Right renal pelvis (tissue), 4 donors: ENCODE results near the gene CNIH3. TPM values are rescaled to one million over a fixed set of nuclear protein-coding genes. Genes with fewer than 3 reads are reported as not detected.

Experiments used
- DNase-seq, 4 donors: peaks; one replicate each; pipeline ENCODE4 v3.0.0-alpha.2; 2013; ENCODE audit warnings: low read depth in 4 of 4, low spot score in 3 of 4, missing footprints in 1 of 4
- polyA plus RNA-seq, 4 donors: library from polyadenylated mRNA; unstranded; fragments of 120-200 nt; gene quantifications; one replicate each; pipeline ENCODE4 v1.2.1, GENCODE V29; 2013; ENCODE audit not compliant: insufficient read length in 4 of 4

CNIH3 gene
- polyA plus RNA-seq, 4 donors, result 9.5 to 11.1 (median 10.7) TPM

DNA sequence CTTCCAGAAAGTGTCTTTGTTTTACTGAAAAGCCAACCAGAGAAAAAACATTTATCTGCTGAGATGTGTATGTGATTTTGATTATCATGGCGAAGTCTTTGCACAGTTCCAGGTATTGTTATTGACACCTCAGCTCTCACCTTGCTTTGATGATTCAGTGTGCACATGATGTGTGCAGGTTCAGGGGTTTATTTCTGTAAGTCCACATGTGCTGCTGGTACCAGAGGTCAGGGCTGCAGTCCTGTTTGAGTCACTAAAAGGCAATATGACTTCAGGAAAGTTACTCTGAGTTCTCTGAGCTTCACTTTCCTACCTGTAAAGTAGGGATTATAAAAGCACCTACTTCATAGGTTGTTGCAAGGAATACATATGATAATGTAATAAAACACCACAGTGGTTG lies 97.1 kb downstream of the CNIH3 start:
- DNase-seq, result no peak

DNA sequence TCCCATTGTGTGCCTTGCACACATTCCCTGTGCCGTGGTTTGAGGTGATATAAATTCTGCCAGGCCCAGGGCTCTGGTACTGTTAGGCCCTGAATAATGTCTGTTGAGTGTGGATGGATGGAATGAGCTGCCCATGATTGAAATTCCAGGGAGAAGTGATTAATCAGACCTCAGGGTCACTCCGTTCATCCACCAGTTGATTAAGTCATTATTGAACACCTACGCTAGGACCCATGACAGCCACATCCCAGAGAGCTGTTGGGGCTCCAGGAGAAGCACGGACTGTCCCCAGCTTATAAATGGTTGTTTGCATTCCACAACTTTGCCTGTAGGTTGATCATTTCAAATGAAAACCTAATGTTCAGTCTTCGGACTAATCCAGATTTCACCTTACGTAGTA lies 98.4 kb downstream of the CNIH3 start:
- no peak for DNase-seq

DNA sequence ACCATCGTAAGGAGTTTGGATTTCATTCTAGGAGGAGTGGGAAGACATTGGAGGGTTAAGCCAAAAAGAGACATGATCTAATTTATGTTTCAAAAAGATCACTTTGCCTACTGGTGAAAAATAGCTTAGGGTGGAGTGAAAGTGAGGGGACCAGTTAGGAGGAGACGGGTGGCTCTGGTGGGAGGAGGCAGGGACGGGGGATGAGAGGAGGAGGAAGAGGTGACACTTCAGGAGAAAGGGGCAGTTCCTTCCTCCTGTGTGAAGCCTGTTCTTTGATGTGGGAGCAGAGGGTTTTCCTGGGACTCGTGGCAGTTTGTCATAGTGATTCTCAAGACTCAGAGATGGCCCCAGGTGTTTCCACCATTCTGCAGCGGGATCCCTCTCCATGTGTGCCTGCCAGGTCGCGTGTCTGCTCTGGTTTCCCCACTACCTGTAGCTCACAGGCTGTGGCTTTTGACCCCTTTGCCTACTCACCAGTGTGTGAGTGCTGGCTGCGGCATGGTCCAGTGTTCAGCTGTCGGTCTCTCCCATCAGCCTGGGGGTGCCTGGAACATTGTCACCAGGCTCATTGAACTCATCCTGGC lies 102.4 kb downstream of the CNIH3 start:
- DNase-seq, result no peak

DNA sequence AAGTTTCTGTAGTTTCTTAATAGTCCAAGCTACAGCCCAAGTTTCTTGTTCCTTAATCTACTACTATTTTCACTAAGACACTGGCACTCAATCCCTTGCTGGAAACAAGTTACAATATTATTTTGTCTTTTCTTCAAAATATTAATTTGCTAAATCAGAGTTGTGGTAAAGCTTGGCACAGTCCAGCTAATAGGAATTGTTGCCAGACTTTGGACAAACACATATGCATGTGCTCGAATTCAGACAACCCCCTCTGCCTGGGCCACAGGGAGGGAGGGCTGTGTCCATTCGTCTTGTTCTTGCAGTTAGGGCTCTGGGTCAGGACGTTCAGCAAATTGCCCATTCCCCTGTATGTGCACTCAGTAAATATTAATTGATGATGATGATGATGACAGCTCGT lies 103.6 kb downstream of the CNIH3 start:
- DNase-seq, result no peak

DNA sequence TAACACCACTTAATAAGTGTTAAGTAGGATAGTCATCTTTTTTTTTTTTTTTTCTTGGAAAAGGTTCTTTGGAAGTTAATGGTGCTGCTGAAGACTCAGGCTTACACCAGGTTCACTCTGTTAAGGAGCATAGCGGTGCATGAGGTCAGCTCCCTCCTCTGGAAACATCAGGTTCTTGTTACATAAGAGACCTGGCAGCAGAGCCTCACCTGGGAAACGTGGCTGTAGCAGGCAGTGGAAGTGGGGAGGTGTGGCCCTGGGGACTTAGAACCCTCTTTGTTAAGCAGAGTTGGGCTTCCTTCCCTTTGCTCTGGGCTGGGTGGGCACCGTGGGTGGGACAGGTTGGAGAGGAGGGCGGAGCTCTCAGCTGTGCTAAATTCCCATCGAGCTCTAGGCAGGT lies 104.1 kb downstream of the CNIH3 start:
- no peak for DNase-seq

DNA sequence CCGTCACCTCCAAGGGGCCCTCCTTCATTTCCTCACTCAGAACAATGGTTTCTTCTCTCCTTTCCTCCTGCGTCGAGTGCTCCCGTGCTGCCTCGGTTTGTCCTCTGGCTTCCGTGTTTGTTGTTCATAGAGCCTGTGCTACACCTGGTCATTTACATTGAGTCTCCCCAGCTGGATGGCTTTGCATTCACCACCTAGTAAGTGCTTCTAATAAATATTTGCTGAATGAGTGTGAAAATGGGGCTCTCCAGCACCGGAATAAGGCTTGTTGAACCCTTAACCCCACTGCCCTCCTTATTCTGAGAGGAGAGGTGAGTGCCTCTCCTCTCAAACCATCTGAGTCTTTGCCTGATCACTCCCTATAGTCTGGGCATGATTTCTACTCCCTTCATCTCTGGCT lies 104.9 kb downstream of the CNIH3 start:
- no peak for DNase-seq

- no peak for DNase-seq
Observed at GRCh38 chr1:224722838-224723237, 106.7 kb downstream of the CNIH3 start.

DNA sequence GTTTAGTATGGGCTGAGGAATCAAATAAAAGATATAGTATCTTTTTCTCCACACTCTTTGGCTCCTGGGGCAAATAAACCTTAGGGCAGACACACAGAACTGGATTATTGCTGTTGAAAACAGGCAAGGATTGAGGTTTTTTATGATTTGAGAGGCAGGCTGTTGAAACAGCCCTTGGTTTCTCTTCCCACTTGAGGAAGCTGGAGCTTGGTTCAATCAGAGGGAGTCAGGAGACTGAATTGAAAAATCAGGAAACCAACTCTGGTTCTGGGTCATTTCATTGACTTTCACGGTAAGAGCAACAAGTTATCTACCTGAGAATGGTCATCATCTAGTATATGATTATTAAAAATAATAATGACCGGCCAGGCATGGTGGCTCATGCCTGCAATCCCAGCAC lies 108.4 kb downstream of the CNIH3 start:
- DNase-seq, result no peak

GRCh38 chr1:224726441-224727182 lies 110.5 kb downstream of the CNIH3 start:
- no peak for DNase-seq

DNA sequence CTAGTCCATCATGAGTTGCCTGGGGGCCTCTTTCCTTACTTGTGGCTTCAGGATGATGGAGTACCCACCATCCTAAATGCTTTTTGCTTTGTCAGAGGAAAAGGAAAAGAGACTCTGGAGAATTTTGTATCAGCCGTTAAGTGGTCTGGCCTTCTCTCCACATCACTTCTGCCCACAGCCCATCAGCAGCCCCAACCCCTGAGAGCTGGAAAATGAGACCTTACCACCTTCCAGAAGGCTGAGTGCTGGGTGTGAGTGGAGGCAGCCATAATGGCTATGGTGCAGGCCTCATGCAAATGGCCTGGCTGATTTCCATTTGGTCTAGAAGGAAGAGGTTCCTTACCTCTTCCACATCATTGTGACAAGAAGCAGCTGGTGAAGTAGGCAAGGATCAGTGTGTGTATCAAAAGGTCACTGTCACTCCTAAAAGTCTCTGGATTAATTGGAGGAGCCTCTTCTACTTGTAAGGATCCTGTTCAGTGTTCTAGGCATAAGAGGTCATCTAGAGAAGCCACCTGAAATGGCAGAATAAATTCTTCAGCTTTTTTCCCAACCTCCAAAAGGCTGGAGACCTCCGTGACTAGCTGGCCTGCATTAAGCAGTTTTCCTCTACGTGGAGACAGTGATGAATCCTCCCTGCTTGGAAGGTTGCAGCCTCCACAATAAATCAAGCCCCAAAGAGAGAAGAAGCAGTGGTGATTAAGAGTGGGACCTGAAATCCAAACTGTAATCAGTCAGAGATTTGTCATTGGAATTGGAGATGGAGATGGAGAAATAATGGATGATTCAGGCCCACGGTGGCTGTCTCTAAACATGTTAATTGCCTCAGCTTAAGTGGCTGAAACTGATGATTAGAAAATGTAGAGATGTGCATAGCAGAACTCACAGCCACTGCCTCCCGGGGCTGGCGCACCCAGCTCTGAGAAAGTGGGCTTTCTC lies 111.5 kb downstream of the CNIH3 start:
- DNase-seq, result no peak

- DNase-seq, result no peak
Observed at GRCh38 chr1:224730540-224730939, 114.4 kb downstream of the CNIH3 start.

DNA sequence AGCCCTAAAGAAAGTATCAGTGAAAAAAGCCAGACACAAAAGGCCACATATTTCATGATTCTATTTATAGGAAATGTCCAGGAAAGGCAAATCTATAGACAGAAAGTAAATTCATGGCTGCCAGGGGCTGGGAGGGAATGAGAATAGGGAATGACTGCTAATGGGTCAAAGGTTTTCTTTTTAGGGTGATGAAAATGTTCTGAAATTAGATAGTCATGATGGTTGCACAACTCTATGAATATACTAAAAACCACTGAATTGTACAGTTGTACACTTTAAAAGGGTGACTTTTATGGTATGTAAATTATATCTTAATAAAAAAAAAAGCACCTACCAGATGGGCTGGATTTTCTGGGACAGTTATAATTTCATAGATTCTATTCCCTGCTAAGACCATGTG lies 114.8 kb downstream of the CNIH3 start:
- no peak for DNase-seq

DNA sequence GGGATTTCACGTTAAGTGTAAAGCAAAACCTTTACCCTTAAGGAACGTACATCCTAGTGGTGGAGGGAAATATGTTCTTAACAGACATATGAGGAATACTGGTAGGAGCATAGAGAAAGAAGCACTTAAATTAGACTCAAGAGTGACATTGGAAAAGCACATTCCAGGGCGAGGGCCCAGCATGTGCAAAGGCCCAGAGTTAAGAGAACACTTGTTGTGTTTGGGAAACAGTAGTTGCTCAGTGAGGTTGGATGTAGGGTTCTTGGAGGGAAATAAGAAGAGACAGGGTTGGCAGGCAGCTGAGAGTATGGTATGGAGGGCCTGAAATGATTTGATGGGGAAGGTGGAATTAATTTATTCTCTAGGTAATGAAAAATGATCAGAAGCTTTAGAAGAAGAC lies 115.5 kb downstream of the CNIH3 start:
- DNase-seq, result no peak

GRCh38 chr1:224732377-224733026 lies 116.4 kb downstream of the CNIH3 start:
- DNase-seq, result no peak

GRCh38 chr1:224733027-224733911 lies 117.2 kb downstream of the CNIH3 start:
- no peak for DNase-seq

GRCh38 chr1:224734261-224734935 lies 118.3 kb downstream of the CNIH3 start:
- DNase-seq, result no peak

DNA sequence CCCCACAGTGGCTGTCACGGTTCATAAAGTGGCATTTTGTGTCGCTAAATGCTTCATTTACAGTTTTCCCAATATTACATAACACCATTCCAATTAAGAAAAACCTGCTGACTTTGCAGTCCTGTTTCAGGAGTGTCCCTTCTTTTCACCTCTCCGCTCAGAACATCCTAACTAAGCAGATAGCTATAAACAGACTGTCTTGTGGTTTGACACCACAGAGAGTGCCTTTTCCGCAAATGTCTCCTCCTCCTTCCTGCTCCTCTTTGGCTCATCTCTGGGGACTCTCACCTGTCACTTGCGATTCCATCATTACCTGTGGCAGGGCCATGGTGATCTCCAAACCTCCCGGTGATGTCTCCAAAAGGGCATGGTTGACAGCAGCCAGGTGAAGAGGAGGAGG lies 119.0 kb downstream of the CNIH3 start:
- DNase-seq, result no peak

GRCh38 chr1:224736619-224737352 lies 120.7 kb downstream of the CNIH3 start:
- DNase-seq, result no peak

- no peak for DNase-seq
Observed at GRCh38 chr1:224737353-224737727, 121.2 kb downstream of the CNIH3 start.
